Upper lobe of left lung (tissue), 6 donors: ENCODE measurements around the gene PHKG2. TPM values are rescaled to one million over a fixed set of nuclear protein-coding genes. Genes with fewer than 3 reads are reported as not detected.

ENCODE experiments used
- ATAC-seq, 2 donors: fragments of 200-7000 bp; cut with Tn5 transposase; one replicate each; pipeline ENCODE4 v1.9.1; 2022; ENCODE audit warnings: mild to moderate bottlenecking in 2 of 2, moderate library complexity in 2 of 2; ENCODE audit not compliant: low FRiP score in 2 of 2
- DNase-seq, 2 donors: peaks; one replicate each; pipeline ENCODE4 v3.0.0-alpha.2; 2019 to 2020
- H3K27ac ChIP-seq, 4 donors: fragments of 200-600 bp; sonication (generic); one replicate each; pipeline ENCODE4 v1.5.1; 2016 to 2019
- H3K27me3 ChIP-seq, 4 donors: fragments of 200-600 bp; sonication (generic); one replicate each; pipeline ENCODE4 v1.5.1; 2017 to 2019
- H3K36me3 ChIP-seq, 4 donors: fragments of 200-600 bp; sonication (generic); one replicate each; pipeline ENCODE4 v1.5.1; 2016 to 2019
- H3K4me1 ChIP-seq, 4 donors: fragments of 200-600 bp; sonication (generic); one replicate each; pipeline ENCODE4 v1.5.1; 2018 to 2019
- H3K4me3 ChIP-seq, 4 donors: fragments of 200-600 bp; sonication (generic); one replicate each; pipeline ENCODE4 v1.5.1; 2017 to 2019; ENCODE audit warnings: mild to moderate bottlenecking in 2 of 4, moderate library complexity in 1 of 4
- H3K9me3 ChIP-seq, 4 donors: fragments of 200-600 bp; sonication (generic); one replicate each; pipeline ENCODE4 v1.5.1; 2018 to 2019
- CTCF ChIP-seq, 6 experiments: fragments of 450-650 bp in 4 of 6; fragments of 200-600 bp in 2 of 6; sonication (generic) in 2 of 6; IDR thresholded peaks; one replicate each; pipeline ENCODE4 v1.5.1; 2016 to 2019; ENCODE audit warnings: antibody characterized with exemption in 6 of 6
- EP300 ChIP-seq, 4 donors: sonication (generic); formaldehyde crosslinking; IDR thresholded peaks; one replicate each; pipeline ENCODE4 v1.5.1; 2017; ENCODE audit warnings: antibody characterized with exemption in 4 of 4, control low read depth in 2 of 4
- POLR2A ChIP-seq, 4 donors: fragments of 450-650 bp; IDR thresholded peaks; one replicate each; pipeline ENCODE4 v1.5.1; 2016 to 2017; ENCODE audit warnings: antibody characterized with exemption in 4 of 4, mild to moderate bottlenecking in 2 of 4
- POLR2AphosphoS5 ChIP-seq, 2 donors: sonication (generic); formaldehyde crosslinking; IDR thresholded peaks; one replicate each; pipeline ENCODE4 v1.5.1; 2017; ENCODE audit warnings: antibody characterized with exemption in 2 of 2
- WGBS, 2 donors: methylation state at CpG; one replicate each; pipeline ENCODE4 v1.1.5; 2017 to 2018; 5-methylcytosine and 5-hydroxymethylcytosine counted together
- total RNA-seq, 6 donors: library from RNA; depleted of rRNA in 4 of 6; stranded (reverse); fragments of >200 nt in 4 of 6; gene quantifications; one replicate each; pipeline versions ENCODE4 v1.1.0 to v1.2.1, GENCODE V29; 2016 to 2021
- donor health status: DM: no; HTN: no; CAD: no; lungs with moderate emphysema.
- donor health status: DM: no; HTN: yes; CAD: no; lungs with severe emphysema.

The PHKG2 gene
- total RNA-seq, 6 donors from 2014 or later = 27.4 to 70.2 (median 33.5) TPM

GRCh38 chr16:30764816-30765465 lies 16.7 kb downstream of the PHKG2 start:
- WGBS, 2 donors = 99 to 100% methylated on average over 7 to 12 of the region's 12 CpGs
- DNase-seq = no peak

GRCh38 chr16:30766206-30766932 lies 18.1 kb downstream of the PHKG2 start:
- Histone ChIP-seq H3K36me3 (peaks cover 62 to 83% (median 74%) of the 10 kb centered on the region in 4 donors), H3K4me3 (no peak overlapping the region), H3K9me3 (no peaks in the 10 kb centered on the region), H3K4me1 (peaks cover 16 to 24% (median 17%) of the 10 kb centered on the region in 4 donors), H3K27ac (no peak overlapping the region), H3K27me3 (no peaks in the 10 kb centered on the region)
- WGBS, 2 donors = 93 to 94% methylated on average over 27 to 29 of the region's 29 CpGs
- DNase-seq = no peak
- TF ChIP-seq EP300 (IDR thresholded peaks at IDR 0.05) (no peak), POLR2AphosphoS5 (IDR thresholded peaks at IDR 0.05) (no peak), CTCF (IDR thresholded peaks at IDR 0.05) (no peak), POLR2A (IDR thresholded peaks at IDR 0.05) (no peak)
- ATAC-seq = no peak

More at GRCh38 chr16:30764816-30765465, 16.7 kb downstream of the PHKG2 start:
- ATAC-seq = no peak
- Histone ChIP-seq H3K27me3 (no peaks in the 10 kb centered on the region), H3K27ac (no peak overlapping the region), H3K36me3 (peaks cover 52 to 68% (median 61%) of the 10 kb centered on the region in 4 donors), H3K9me3 (no peaks in the 10 kb centered on the region), H3K4me3 (no peak overlapping the region), H3K4me1 (peaks cover 22 to 36% (median 26%) of the 10 kb centered on the region in 4 donors)
- TF ChIP-seq EP300 (IDR thresholded peaks at IDR 0.05) (no peak), POLR2A (IDR thresholded peaks at IDR 0.05) (no peak), CTCF (IDR thresholded peaks at IDR 0.05) (no peak)

GRCh38 chr16:30766933-30767284 lies 18.7 kb downstream of the PHKG2 start:
- ATAC-seq (no peak), DNase-seq (no peak)
- Histone ChIP-seq H3K4me1 (peaks cover 13 to 21% (median 17%) of the 10 kb centered on the region in 4 donors), H3K27me3 (no peaks in the 10 kb centered on the region), H3K4me3 (no peak overlapping the region), H3K9me3 (no peaks in the 10 kb centered on the region), H3K27ac (no peak overlapping the region), H3K36me3 (peaks cover 68 to 88% (median 79%) of the 10 kb centered on the region in 4 donors)
- 85 to 90% methylated on average over 3 to 4 of the region's 4 CpGs for WGBS, 2 donors
- TF ChIP-seq CTCF (IDR thresholded peaks at IDR 0.05) = no peak
- TF ChIP-seq POLR2AphosphoS5 (IDR thresholded peaks at IDR 0.05) = no peak
- TF ChIP-seq EP300 (IDR thresholded peaks at IDR 0.05) = no peak
- no peak for TF ChIP-seq POLR2A (IDR thresholded peaks at IDR 0.05)

- Histone ChIP-seq H3K9me3 (no peaks in the 10 kb centered on the region), H3K4me1 (peaks cover 9 to 16% (median 13%) of the 10 kb centered on the region in 4 donors), H3K27me3 (no peaks in the 10 kb centered on the region), H3K4me3 (no peak overlapping the region), H3K27ac (no peak overlapping the region), H3K36me3 (peaks cover 75 to 98% (median 89%) of the 10 kb centered on the region in 4 donors)
- no peak for ATAC-seq
- WGBS, 2 donors = 89 to 90% methylated on average over 18 of the region's 18 CpGs
- TF ChIP-seq POLR2AphosphoS5 (IDR thresholded peaks at IDR 0.05) = no peak
- TF ChIP-seq POLR2A (IDR thresholded peaks at IDR 0.05) = no peak
- no peak for TF ChIP-seq EP300 (IDR thresholded peaks at IDR 0.05)
- no peak for TF ChIP-seq CTCF (IDR thresholded peaks at IDR 0.05)
- no peak for DNase-seq
Measured at GRCh38 chr16:30767767-30768465, 19.7 kb downstream of the PHKG2 start.
